Psoas muscle (tissue), 8 donors: Measurements from ENCODE around the gene ZC3H12C. TPM values are rescaled to one million over a fixed set of nuclear protein-coding genes. Genes with fewer than 3 reads are reported as not detected.

ENCODE experiments used
- ATAC-seq, 4 donors: fragments of 200-7000 bp; cut with Tn5 transposase; one replicate each; pipeline ENCODE4 v1.9.1; 2020; ENCODE audit warnings: moderate library complexity in 3 of 4, mild to moderate bottlenecking in 2 of 4
- DNase-seq, 2 donors: peaks; one replicate each; pipeline ENCODE4 v3.0.0-alpha.2; 2020
- H3K27ac ChIP-seq: fragments of 200-600 bp; one replicate; pipeline ENCODE4 v1.8.0; 2022
- H3K27me3 ChIP-seq, 3 donors: fragments of 200-600 bp in 1 of 3; one replicate each; pipeline versions ENCODE4 v1.6.1 to v1.8.0; 2013 to 2022; ENCODE audit warnings: low read length in 2 of 3, mild to moderate bottlenecking in 2 of 3, moderate library complexity in 1 of 3; ENCODE audit not compliant: insufficient read depth in 3 of 3
- H3K36me3 ChIP-seq, 2 donors: fragments of 200-600 bp in 1 of 2; one replicate each; pipeline versions ENCODE4 v1.6.1 to v1.8.0; 2013 to 2022; ENCODE audit warnings: low read depth in 1 of 2, mild to moderate bottlenecking in 1 of 2, moderate library complexity in 1 of 2; ENCODE audit not compliant: insufficient read depth in 1 of 2
- H3K4me1 ChIP-seq: fragments of 200-600 bp; one replicate; pipeline ENCODE4 v1.8.0; 2022
- H3K4me3 ChIP-seq: fragments of 200-600 bp; one replicate; pipeline ENCODE4 v1.8.0; 2022; ENCODE audit warnings: mild to moderate bottlenecking
- H3K9me3 ChIP-seq: fragments of 200-600 bp; one replicate; pipeline ENCODE4 v1.8.0; 2022
- CTCF ChIP-seq: fragments of 200-600 bp; IDR thresholded peaks from one replicate; pipeline ENCODE4 v1.8.0; 2022; ENCODE audit warnings: antibody characterized with exemption
- WGBS, 3 donors: extraction: QIAGEN DNeasy Blood & Tissue Kit; methylation state at CpG; one replicate each; pipeline versions ENCODE4 v1.1.6 to v1.1.7; 2013; 5-methylcytosine and 5-hydroxymethylcytosine counted together
- intact Hi-C, 2 donors: fragments of 100-400 bp; cut with DNase I; formaldehyde crosslinking; loops; one replicate each; pipeline versions ENCODE4 v1.11.0 to v1.14.2; 2022
- polyA plus RNA-seq, 3 donors: library from polyadenylated mRNA; stranded (reverse); fragments of 200-250 nt; gene quantifications; one replicate each; pipeline ENCODE4 v1.2.3, GENCODE V29; 2013
- total RNA-seq, 4 donors: library from RNA; stranded (reverse); fragmentation: NEBNext Ultra II Directional in 2 of 4; extraction: Animal tissue kit (Norgen Biotek cat#: 25700) in 2 of 4; gene quantifications; one replicate each; pipeline versions ENCODE4 v1.2.1 to v1.2.4, GENCODE V29; 2021 to 2023
- donor health status: healthy with polysubstance abuse.
- donor health status: DM: no; HTN: no; CAD: no; lungs with moderate emphysema.
- donor health status: Bipolar disorder and iron deficiency.
- donor health status: healthy.
- donor health status: DM: yes; HTN: yes; CAD: no.
- donor health status: DM: no; HTN: no; CAD: no.
- donor health status: DM: no; HTN: no; CAD: no.
- donor health status: DM: yes; HTN: yes; CAD: no.

The ZC3H12C gene
- total and polyA plus RNA-seq, 7 donors: 2.3 to 27.4 (median 17.5) TPM

GRCh38 chr11:110100476-110101240 is 7.5 kb downstream of the ZC3H12C start:
- DNase-seq: no peak
- no peak overlapping the region for H3K27ac ChIP-seq
- intact Hi-C loops: no loop called here
- no peaks in the 10 kb centered on the region for H3K27me3 ChIP-seq
- H3K4me3 ChIP-seq: no peak overlapping the region
- H3K36me3 ChIP-seq: no peaks in the 10 kb centered on the region
- WGBS, 3 donors: 80 to 92% (median 90%) methylated on average over 7 of the region's 7 CpGs
- ATAC-seq: no peak
- H3K4me1 ChIP-seq: peaks cover 18% of the 10 kb centered on the region
- H3K9me3 ChIP-seq: no peaks in the 10 kb centered on the region
- no peak for TF ChIP-seq CTCF

- no peak overlapping the region for H3K27ac ChIP-seq
- H3K9me3 ChIP-seq: peaks cover 11% of the 10 kb centered on the region
- no peak for TF ChIP-seq CTCF
- no peaks in the 10 kb centered on the region for H3K36me3 ChIP-seq
- no peaks in the 10 kb centered on the region for H3K27me3 ChIP-seq
- ATAC-seq (no peak), DNase-seq (no peak)
- H3K4me3 ChIP-seq: no peak overlapping the region
- H3K4me1 ChIP-seq: no peaks in the 10 kb centered on the region
- 96 to 98% (median 96%) methylated on average over 2 of the region's 2 CpGs for WGBS, 3 donors
- intact Hi-C loops: no loop called here
Measured at GRCh38 chr11:110106713-110107274, 13.6 kb downstream of the ZC3H12C start.

- Histone ChIP-seq H3K4me1 (no peaks in the 10 kb centered on the region), H3K4me3 (no peak overlapping the region), H3K36me3 (peaks cover 0 to 7% of the 10 kb centered on the region in 2 donors), H3K9me3 (peaks cover 11% of the 10 kb centered on the region), H3K27me3 (no peaks in the 10 kb centered on the region), H3K27ac (no peak overlapping the region)
- no peak for DNase-seq
- no peak for ATAC-seq
- no peak for TF ChIP-seq CTCF
- 77 to 91% (median 79%) methylated on average over 4 of the region's 4 CpGs for WGBS, 3 donors
- intact Hi-C loops: no loop called here
Measured at GRCh38 chr11:110110854-110111253, 17.7 kb downstream of the ZC3H12C start.

GRCh38 chr11:110112457-110112856 is 19.3 kb downstream of the ZC3H12C start:
- H3K4me1 ChIP-seq: peaks cover 3% of the 10 kb centered on the region
- DNase-seq: no peak
- H3K4me3 ChIP-seq: no peak overlapping the region
- no peaks in the 10 kb centered on the region for H3K27me3 ChIP-seq
- H3K27ac ChIP-seq: no peak overlapping the region
- TF ChIP-seq CTCF: no peak
- ATAC-seq: no peak
- intact Hi-C loops: no loop called here
- no peaks in the 10 kb centered on the region for H3K9me3 ChIP-seq
- WGBS, 3 donors: 96 to 98% (median 96%) methylated on average over 2 of the region's 2 CpGs
- peaks cover 0 to 7% of the 10 kb centered on the region in 2 donors for H3K36me3 ChIP-seq
